GM19328 (cell line): ENCODE results near the gene CPEB2.
"Not testable (repeated sequence)": the region's sequence is repeated elsewhere in the genome, so short reads cannot be mapped to it uniquely, and the experiment has no call there.

Experiments used
- ATAC-seq: cut with Tn5 transposase; IDR thresholded peaks from one replicate; pipeline ENCODE4 v1.9.1; 2021; ENCODE audit warnings: mild to moderate bottlenecking, moderate library complexity; ENCODE audit not compliant: unreplicated experiment

CPEB2 gene

DNA sequence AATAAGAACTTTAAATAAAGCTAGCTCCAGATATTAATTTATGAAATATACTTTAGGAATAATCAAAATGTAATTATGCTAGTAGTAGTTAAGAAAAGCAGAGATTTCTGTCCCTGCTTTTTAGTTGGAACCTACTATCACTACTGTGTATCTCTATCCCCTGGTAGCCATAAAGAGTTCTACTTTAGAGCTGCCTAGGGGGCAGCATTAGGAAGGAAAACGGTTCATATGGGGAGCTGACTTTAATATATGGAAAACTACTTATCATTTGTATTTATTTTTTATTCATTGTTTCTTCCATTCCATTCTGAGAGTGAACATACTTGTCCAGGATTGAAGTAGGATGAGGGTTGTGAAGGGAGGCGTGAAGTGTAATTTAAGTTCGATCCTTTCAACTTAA, 40.9 kb downstream of the CPEB2 start:
- ATAC-seq: no peak

DNA sequence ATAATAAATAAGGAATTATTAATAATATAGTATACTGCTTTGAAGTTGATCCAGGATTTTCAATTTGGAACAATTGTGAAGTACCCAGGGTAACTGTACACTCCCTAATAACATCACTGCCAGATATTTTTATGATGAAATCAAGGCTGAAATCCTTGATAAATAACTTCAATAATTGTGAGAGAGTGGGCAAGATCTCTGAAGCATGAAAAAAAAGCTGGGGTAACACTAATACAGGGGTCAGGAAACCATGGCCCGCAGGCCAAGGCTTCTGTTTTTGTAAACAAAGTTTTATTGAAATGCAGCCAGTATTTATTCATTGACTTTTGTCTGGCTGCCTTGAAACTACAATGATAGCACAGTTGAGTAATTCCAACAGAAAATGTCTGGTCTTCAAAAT, 41.6 kb downstream of the CPEB2 start:
- ATAC-seq: no peak

DNA sequence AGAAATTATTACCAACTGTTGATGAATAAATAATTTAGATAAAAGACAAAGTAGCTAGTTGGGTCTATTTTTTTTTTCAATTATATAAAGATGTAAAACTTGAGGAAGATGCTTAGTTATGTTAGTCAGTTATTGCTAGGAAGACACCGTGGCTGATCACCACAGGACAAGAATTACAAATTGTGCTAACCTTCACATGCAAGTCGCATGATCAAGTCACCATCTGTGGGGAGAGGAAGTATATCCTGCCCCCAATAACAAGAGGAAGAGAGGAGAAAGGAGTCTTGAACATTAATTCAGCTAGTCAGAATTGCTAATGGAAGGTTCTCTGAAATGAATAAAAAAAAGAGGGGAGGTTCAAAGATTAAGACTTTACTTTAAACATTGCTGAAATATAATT, 52.3 kb downstream of the CPEB2 start:
- ATAC-seq: no peak

DNA sequence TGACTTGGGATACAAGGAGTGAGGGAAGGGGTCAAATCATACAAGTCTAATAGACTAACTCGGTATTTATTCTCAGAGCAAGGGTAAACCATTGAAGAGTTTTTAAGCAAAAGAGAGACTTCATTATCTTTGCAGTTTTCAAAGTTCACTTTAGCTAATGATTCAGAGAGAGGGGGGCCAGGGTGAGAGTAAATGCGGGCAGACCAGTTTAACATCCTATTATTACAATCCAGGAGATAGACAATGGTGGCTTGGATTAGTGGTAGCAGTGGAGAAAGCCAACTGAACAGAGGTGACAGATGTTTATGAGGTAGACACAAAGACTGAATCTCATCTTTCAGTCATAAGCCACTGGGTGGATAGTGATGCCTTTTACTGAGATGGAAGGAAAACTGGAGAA, 57.9 kb downstream of the CPEB2 start:
- no peak for ATAC-seq

DNA sequence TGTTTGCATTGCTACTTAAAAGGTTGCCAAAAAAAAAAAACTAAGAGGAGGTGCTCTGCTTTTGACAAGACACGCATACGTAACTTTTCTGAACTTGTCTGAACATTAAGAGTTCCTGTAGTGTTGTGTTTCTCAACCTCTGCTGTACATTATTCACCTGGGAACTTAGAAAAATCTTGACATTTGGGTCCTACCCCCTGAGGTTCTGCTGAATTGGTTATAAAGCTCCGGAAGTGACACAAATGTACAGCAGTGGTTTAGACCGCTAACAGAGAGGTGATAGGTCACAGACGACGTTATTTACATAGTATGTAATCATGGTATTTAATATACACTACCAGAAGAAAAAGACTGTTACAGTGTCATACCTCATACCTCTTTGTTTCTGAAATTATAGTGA, 61.1 kb downstream of the CPEB2 start:
- no peak for ATAC-seq

DNA sequence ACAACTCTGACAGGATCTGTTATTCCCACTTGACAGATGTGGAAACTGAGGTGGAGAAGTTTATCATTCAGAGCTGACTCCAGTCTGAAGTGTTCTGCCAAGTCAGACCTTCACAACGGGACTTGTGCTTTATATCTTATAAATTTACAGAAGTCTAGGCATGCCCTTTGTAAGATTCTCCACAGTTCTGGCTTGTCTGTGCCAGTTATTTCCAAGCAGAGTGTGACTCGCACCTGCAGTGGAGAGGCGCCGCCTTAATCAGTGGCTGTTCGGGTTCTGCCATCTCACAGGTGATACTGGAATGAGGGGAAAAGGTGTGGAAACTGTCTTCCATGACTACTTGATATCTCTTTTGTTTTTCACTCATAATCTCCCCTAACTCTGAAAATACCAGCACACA, 63.2 kb downstream of the CPEB2 start:
- no peak for ATAC-seq

DNA sequence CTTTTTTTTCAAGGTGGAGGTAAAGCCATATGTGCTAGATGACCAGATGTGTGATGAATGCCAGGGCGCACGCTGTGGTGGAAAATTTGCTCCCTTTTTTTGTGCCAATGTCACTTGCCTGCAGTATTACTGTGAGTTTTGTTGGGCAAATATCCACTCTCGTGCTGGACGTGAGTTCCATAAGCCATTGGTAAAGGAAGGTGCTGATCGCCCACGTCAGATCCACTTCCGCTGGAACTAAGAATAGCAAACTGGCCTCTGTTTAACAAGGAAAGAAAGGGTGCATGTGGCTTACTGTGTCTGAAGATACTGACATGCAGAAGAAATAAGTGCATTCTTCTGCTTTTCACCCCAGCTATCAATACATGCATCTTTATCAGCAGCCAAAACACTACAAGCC, 63.9 kb downstream of the CPEB2 start:
- ATAC-seq: no peak

DNA sequence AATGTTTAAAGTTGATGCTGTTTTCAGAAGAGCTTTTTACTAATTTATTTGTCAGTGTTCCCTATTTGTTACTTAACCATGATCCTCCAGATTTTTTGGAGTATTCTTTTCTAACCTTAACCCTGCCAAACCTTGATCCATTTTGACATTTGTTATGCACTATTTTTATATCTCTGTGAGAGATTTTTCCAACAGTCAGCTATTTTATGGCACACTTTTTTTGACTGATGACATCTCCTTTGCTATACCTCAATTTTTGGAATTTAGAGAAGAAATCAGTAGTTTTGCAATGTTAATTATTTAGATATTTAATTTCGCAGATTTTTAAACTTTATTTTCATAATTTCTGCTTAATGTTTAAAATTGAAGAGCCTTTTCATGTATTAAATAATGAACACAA, 66.0 kb downstream of the CPEB2 start:
- no peak for ATAC-seq

DNA sequence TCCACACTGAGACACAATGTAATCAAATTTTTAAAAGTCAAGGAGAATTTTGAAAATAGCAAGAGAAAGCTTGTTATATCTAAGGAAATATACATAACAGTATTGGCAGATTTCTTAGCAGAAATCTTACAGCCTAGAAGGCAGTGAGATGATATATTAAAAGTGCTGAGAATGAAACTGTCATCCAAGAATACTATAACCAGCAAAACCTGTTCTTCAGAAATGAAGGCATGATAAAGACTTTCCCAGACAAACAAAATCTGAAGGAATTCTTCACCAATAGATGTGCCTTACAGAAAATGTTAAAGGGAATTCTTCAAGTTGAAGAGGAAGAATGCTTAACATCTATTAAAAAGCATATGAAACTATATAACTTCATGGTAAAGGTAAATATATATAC, 73.6 kb downstream of the CPEB2 start:
- ATAC-seq: no peak

DNA sequence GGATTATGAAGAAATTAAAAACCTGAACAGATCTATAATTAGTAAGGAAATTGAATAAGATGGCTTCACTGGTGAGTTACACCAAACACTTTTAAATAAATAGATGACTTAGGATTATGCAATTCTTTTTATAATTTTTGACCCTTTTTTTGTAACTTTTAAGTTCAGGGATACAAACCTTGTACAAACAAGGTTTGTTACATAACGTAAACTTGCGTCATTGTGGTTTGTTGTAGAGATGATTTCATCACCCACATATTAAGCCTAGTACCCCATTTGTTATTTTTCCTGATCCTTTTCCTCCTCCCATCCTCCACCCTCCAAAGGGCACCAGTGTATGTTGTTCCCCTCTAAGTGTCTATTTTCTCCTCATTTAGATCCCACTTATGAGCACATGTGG, 75.7 kb downstream of the CPEB2 start:
- no peak for ATAC-seq

DNA sequence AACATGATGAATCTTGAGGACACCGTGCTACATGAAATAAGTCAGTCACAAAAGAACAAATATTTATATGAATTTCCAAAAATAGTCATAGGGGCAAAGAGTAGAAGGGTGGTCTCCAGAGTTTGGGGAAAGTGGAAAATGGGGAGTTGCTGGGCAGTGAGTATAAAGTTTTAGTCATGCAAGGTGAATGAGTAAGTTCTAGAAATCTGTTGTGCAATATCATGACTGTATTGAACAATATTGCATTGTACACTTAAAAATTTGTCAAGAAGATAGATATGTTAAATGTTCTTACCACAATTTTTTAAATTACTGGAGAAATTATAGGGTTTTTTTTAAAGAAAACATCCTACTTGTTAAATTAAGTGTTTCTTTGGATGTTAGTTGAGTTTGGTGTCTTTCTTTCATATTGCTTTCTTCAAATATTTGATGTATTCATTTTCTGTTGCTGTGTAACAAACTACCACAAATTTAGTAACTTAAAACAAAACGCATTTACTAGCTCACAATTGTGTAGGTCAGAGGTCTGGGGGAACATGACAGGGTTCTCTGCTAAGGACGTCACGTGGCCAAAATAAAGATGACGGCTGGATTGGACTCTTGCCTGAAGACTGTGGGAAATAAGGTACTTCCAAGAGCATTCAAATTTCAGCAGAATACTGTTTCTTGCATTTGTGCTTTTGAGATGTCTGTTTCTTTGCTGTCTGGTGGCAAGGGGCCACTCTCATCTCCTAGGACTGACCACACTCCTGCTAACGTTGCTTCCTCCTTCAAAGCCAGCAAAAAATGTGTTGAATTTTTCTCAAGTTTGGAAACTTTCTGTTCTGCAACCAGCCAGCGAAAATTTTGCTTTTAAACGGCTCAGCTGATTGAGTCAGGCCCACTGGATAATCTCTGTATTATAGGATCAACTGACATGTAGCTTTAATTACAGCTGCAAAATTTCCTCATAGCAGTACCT, 76.7 kb downstream of the CPEB2 start:
- ATAC-seq: no peak

DNA sequence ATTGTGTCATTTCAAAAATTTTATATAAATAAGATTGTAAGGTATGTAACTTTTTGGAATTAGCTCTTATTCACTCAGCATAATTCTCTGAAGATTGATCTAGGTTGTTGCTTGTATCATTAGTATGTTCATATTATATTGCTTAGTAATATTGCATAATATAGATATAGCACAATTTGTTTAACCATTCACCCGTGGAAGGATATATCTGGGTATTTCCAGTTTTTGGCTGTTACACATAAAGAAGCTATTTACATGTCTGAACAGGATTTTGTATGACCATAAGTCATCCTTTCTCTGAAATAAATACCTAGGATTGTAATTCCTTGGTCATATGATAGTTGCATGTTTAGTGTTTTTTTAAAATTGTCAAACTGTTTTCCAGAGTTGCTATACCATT, 82.5 kb downstream of the CPEB2 start:
- ATAC-seq: no peak

DNA sequence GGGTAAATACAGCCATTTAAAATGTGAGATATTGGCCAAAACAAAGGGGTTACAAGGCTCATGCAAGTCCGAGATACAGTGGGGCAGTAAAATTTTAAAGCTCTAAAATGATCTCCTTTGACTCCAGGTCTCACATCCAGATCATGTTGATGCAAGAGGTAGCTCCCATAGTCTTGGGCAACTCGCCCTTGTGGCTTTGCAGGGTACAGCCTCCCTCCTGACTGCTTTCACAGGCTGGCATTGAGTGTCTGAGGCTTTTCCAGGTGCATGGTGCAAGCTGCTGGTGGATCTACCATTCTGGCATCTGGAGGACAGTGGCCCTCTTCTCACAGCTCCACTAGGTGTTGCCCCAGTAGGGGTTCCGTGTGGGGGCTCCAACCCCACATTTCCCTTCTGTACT, 83.5 kb downstream of the CPEB2 start:
- not testable (repeated sequence) for ATAC-seq

DNA sequence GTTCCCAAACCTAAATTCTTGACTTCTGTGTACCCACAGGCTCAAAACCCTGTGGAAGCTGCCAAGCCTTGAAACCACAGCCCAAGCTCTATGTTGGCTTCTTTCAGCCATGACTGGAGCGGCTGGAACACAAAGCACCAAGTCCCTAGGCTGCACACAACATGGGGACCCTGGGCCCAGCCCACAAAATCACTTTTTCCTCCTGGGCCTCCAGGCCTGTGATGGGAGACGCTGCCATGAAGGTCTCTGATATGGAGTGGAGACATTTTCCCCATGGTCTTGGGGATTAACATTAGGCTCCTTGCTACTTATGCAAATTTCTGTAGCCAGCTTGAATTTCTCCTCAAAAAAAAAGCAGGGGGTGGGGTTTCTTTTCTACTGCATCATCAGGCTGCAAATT, 84.0 kb downstream of the CPEB2 start:
- not testable (repeated sequence) for ATAC-seq

DNA sequence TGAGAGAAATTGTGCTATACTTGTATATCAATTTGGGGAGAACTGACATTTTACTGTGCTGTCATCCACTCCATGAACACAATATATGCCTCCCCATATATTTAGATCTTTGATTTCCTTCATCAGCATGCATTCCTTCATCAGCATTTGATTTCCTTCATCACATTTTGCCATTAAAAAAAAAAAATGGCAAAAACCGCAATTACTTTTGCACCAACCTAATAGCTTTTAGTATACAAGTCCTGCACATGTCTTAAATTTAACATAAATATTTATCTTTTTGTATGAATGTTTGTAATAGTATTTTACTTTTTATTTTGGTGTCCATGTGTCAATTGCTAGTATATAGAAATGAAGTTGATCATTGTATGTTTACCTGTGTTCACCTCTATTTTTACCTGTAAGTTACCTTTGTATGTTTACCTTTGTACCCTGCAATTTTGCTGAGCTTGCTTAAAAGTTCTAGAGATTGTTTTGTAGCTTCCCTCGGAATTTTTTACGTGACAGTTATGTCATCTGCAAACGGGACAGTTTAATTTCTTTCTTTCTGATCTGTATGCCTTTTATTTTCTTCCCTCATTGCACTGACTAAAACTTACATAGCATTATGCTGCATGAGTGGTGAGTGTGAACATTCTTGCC, 86.2 kb downstream of the CPEB2 start:
- no peak for ATAC-seq

DNA sequence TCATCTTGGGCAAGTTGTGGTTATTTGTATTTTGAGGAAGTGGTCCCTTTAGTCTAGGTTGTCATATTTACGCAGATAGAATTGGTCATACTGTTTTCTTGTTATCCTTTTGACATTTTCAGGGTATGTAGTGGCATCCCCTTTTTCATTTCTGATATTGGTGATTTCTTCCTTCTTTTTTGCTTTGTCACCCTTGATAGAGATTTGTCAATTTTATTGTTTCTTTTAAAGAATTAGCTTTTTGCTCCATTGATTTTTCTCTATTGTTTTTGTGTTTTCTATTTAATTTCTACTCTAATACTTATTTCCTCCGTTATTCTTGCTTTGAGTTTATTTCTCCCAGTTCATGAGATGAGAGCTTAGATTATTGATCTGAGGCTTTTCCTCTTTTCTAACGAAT, 87.7 kb downstream of the CPEB2 start:
- ATAC-seq: no peak

DNA sequence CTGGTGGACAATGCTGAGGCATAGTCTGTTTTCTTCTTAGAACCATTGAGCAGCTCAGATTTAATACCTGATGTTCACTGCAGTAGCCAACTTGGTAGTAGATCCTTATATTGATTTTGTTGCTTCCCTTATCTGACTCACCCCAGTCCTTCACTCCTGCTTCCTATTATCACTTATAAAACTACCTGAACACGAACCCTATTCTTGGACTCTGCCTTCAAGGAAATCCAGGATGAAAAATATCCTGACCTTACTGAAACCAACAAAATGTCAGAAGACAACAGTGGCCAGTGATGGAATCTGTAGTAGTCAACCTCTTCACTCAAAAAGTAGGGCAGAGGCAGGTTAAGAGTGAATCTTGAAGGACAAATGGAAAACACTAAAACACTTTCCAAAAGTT, 98.1 kb downstream of the CPEB2 start:
- no peak for ATAC-seq

DNA sequence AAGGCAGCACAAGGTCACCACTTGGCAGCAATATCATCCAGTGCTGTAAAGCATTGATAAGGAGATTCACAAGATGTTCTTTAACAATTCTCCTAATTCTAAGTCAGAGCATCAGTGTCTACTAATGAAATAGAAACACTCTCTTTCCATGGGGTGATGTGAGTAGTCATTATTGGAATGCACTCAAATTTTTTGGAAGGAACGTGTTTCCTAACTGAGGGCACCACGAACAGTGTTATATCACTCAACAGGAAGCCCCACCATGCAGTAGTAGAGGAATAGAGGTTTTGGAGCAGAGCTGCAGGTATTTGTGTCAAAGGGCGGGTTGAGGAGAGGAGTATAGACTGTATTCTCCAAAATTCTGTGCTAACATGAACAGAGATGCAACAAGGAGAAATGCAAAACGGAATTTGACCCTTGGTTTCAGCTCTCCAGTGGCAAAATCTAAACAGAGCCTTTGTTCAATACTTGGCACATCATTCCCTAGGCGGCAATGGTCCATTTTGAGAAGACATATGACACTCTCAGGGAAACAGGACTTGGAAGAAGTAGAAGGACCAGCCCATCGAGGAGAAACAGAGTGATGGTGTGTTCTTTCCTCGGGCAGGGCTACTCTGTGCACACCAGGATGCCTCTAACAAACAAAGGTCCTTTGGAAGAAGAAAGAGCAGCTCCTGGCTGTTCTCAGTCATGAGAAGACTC, 98.9 kb downstream of the CPEB2 start:
- ATAC-seq: no peak

DNA sequence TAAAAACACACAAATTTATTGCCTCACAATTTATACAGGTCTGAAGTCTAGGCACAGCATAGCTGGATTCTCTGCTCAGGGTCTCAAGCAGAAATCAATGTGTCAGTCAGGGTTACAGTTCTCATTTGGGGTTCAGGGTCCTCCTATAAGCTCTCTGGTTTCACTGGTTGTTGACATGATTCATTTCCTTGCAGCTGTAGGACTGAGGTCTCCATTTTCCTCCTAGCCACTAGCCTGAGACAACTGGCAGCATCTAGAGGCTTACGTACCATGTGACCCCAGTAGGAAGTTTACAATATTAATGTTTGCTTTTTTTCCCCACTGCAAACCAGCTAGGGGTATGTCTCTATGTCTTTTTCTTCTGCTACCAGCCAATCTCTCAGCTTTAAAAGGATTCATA, 102.5 kb downstream of the CPEB2 start:
- ATAC-seq: no peak

DNA sequence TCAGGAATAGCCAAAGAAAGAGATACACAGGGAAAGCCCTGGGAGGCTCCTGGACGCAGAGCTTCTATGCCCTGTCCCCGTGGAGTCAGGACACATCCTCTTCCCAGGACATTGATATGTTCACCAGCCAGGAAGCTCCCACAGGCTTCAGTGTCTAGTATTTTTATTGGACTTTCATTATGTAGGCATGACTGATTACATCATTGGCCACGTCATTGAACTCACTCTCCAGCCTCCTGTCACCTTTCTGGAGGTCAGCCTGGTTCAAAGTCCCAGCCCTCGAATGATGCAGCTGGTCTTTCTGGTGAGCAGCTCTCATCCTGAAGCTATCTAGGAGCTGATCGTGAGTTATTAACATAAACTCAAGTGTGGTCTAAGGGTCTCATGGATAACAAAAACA, 104.1 kb downstream of the CPEB2 start:
- no peak for ATAC-seq

DNA sequence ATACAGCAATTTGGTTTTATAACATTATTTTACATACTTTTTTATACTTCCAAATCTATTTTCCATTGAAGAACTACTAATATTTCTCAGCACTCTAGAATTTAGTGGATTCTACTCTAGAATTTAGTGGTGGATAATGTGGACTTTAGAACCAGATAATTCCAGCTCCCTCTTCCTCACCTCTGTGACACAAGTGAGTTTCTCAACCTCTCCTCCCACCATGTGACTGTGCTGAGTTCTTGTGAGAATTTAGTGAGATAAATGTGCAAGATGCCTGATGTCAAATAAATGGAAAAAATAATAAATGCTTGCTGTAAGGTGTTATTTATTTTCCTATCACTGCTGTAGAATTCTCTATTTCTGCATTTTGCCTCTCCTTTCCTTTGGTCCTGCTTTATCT, 107.3 kb downstream of the CPEB2 start:
- ATAC-seq: no peak

DNA sequence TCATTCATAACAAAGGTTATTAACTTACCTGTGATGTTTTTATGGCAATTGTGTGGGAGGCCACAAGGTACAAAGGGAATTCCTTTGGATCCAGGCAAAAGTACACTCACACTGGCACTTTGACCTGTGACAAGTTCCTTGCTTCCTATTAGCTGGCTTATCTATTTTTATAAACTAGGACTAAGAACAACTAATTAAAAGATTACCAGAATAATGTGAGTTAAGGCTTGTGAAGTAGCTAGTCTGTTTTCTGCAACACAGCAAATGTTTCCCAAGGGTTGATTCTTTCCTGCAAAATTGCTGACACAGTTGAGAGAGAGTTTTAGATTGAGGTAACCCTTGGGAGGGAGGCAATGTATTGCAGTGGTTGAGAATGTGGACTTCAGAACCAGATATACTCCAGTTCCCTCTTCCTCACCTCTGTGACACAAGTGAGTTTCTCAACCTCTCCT, 107.9 kb downstream of the CPEB2 start:
- no peak for ATAC-seq
